GM19468 (cell line): ENCODE data around the gene KLF7.

Experiments used
- ATAC-seq: cut with Tn5 transposase; IDR thresholded peaks from one replicate; pipeline ENCODE4 v1.9.1; 2021; ENCODE audit warnings: mild to moderate bottlenecking, moderate library complexity, moderate number of reproducible peaks; ENCODE audit not compliant: unreplicated experiment; ENCODE audit errors: extremely low read depth

The KLF7 gene

DNA sequence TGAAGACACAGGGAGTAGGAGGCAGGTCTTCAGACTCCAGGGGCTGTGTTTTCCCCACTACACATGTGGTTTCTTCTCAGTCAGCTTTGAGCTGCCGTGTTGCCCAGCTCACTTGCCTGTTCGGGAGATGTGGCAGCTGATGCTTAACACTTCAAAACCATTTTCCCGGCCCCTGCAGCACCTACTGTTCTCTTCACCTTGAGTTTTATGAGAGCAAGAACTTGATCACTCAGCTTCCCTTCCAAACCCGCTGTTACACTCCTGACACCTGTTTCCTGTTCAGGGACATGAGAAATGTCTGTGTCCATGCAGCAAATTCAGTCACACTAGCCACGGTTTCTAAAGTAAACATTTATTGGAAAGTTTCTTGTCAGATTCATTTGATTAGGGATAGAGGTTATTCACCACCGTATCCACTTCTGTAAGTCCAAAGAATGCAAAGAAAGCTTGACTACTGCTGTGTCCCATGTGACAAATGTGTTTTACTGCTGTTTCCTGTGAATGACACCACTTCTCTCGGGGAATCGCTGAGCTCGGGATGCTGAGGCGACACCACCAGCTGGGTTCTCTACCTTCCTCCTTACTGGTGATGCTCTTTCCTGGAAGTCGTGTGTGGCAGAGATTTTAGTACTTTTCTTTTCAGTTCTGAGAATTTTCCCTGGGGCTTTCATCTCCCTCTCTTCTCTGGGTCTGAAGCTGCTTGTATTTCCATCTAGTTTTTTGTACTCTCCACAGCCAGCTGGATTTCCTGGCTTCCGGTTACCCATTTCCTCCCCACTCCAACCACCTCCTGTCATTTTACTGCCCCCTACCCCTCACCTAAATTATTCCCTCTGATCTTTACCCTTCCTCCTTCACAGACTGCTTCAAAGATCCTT is 91.7 kb downstream of the KLF7 start:
- ATAC-seq = no peak

DNA sequence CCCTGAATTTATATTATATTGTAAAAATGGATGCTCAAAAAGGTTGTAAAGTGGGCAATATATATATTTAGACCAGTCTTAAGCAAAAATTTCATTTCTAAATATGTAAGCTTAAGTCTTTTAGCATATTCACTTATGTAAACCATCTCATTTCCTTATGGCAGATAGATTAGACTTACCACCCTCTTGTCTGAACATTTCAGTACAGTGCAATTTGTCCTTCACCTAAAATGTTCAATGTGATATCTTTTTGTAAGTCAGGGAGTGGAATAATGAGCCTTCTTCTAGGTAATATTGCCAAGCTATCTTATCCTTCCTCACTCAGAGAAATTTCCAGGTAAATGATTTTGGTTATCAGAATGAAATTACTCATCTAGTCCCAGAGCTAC is 92.3 kb downstream of the KLF7 start:
- no peak for ATAC-seq

DNA sequence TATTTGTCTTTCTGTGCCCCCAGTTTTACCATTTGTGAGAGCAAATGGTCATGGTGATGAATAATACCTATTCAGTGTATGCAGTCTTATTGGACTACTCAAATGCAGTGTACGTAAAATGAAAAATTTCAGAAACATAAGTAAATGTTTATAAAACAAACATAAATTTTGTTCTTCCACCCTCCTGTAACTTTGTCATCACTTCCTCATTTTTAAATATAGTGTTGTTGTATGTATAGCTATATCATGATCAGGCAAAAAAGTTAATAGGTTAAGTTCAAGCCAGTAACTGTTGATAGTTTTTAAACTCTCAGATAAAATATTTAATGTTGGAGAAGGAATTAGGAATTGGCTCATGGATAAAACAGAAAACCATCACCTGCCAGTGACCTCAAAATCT is 93.2 kb downstream of the KLF7 start:
- no peak for ATAC-seq

DNA sequence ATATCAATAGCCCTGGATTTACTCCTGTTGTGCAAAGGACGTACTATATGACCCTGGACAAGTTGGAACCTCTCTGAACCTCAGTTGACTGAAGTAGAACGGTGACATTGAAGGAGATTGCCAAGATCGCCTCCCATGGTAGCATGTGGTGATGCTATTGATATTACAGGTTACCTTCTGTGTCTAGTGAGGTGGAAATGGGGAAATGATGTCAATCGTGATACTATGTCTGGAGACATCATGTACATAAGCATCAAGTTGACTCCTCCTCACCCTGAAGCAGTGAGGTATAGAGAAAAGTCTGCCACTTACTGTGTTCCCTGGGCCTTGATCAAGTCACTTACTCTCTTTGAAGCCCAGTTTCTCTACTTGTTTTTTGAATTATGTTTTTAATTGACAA is 93.9 kb downstream of the KLF7 start:
- ATAC-seq = no peak

DNA sequence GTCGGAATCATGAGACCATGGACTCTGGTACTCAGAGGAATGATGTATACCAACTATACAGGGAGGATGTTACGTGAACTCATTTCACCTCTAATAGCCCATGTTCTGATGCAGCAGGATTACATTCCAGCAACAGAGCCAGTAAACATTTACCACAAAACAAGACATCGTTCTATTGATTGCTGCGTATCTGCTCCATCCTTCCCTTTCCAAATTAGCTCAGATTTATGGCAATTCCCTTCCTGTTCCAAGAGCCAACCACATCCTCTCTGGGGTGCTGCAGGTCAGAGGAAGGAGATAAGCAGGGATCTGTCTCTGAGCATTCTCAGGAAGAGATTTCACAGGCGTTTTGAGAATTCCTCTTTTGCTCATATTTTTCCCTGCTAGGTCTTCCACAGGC is 98.3 kb downstream of the KLF7 start:
- no peak for ATAC-seq

DNA sequence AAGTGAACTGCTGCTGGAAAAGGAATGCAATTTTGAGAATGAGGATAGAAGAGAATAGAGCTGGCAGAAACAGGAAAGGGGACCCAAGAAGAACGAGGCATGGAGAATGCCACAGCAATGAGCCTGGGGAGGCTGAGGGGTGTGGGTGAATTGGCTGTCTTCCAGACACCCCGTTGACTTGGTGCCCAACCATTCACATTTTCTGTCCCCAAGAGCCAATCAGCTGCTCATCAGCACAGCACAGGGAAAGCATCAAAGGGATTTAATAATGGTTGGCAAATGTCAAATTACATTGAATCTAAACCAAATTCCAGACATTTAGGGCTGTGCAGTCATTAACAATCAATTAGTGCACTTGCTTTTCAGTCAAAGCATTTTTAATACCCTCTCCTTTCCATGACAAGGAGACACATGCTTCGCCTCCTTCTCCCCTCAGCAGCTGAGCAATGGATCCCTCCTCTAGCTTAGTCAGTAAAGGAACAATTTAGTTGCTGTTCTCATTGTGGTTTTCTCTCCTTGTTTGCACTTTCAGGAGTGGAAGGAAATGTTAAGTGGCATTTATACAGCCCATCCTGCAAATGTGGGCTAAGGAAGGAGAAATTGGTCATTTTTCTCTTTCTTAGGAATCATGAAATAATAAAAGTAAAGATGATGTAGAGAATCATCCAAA is 98.8 kb downstream of the KLF7 start:
- ATAC-seq = no peak

DNA sequence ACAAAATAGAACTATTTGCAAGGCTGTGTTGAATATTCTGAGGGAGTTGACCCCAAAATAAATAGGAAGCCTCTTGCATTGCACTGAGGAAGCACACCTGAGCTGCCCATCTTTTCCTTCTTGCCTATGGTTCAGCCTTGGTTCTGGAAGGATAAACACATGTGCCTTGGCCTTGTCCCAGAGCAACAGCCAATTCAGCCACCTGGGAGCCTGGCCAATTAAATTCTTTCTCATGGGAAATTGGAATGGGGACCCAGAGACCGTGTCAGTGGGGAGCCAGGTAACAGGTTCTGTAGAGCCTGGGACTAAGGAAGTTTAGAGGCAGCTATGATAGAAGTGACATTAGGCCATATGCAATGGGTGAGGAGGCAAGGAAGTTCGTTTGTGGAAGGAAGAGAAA is 99.6 kb downstream of the KLF7 start:
- ATAC-seq = no peak

DNA sequence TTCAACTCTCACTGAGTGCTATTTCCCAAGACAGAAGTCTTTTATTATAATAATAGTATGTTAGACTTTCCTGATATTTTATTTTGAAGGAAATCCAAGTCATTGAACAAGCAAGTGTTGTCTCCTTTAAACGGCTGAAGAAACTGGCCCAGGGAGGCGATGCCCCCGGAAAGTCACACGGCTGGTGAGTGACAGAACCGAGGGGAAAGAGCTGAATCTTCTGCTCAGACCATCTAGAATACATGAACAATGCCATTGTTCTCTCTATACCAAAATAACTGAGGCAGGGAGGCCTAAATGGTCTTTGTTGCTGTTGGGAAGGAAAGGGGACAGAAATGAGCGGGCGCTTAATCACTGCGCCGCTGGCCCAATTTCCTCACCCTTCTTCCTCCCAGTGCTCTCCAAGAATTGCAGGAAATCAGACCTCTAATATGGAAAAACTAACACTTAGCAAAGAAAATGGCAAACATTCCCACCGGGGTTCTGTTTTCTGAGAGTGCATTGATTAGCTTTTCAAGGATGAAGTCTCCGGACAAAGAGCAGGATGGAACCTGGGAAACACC is 101.5 kb downstream of the KLF7 start:
- no peak for ATAC-seq

DNA sequence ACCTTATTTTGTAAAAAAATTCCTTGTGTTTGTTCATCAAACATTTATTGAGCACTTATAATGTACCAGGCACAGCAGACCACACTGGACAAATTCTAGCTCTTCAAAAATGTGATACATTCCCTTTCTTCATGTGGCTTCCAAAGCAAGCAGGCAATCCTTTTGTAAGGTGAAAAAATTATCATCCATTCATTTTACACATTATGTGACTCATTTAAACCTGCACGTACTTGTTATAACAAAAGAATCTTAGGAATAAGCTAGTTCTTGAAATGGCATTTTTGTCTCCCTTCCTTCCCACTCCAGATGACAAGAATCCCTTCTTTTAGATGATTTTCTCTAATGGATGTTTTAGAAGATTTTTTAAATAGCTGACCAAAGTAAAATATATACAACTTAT is 104.6 kb downstream of the KLF7 start:
- ATAC-seq = no peak

DNA sequence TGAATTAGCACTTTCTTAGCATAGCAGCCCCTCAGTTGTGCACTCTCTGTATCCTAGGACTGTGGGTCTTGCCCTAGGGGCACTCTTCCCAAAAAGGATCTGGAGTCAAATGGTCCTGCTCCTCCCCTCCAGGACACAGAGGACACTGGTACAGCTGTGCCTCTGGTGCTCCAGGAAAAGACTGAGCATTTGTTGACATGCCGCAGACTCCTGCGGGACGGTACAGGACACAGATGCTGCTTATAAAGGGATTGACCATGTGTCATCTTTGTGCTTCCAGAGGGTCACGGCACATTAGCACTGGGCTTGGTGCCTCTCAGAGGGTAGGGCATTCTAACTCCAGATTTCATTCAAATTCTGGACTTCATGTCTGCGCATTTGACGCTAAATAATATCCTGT is 110.5 kb downstream of the KLF7 start:
- no peak for ATAC-seq

DNA sequence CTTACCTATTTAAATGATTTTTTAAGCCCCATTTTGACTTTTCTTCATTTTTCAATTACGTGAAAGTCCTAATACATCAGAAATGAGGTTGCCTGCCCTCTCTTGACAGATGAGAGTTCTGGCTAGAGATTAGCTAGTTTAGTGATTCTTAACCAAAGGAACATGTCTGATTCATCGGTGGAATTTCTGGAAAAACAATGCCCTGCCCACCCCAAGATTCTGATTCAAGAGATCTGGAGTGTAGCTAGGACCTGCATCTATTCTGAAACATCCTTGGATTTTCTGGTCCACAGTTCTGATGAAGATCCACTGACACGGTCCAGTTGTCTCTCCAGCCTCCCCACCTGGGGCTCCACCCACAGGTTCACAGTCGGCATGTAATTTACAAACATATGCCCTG is 111.2 kb downstream of the KLF7 start:
- ATAC-seq = no peak

DNA sequence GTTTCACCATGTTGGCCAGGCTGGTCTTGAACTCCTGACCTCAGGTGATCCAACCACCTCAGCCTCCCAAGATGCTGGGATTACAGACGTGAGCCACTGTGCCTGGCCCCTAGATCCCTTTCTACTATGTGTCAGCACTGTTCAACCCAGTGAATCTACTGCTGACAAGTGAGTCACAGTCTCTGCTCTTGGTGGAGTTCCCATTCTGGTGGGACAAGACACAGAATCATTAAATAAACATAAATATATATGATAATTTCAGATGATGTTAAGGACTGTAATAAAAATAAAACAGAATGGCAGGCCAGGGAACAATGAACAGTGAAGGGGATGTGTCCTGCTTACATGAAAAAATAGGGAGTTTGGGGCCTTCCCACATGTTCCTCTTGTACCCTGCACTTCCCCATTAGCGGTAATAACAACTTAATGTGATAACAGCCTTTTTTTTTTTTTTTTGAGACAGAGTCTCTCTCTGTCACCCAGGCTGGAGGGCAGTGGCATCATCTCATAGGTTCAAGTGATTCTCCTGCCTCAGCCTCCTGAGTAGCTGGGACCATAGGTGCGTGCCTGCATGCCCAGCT is 114.3 kb downstream of the KLF7 start:
- no peak for ATAC-seq

DNA sequence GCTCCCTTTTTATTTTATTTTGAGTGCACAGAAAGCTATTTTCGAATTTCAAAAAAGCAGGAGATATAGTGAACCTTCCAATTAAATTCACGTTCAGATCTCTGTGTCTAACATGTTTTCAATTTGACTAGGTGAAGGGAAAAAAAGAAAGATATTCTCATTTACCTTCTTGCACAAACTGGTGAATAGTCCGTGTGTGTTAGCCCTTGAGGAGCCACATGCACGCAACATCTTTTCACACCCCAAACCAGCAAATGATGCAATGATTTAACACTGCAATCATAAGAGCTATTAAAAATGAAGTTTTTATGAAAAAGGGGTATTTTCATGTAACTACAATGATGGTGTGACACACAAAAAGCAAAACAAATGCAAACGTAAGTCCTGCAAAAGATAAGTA is 116.6 kb downstream of the KLF7 start:
- no peak for ATAC-seq

DNA sequence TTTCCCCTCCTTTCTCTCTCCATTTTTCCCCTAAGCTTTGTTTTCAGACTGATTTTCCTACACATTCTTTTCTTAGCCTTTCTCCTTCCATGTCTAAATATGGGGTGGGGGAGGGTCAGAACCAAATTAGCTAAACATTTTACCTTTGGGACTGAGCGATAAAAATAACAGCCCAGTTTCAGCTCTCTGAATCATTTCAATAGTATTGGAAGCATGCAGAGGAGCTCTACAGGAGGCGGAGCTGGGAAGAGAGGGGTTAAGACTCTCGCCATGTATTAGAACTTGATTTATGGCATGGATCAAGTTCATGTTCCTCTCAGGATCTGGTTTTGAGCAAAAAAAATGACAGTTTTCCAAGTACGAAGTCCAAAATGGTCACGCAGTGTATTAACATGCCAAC is 117.3 kb downstream of the KLF7 start:
- no peak for ATAC-seq

DNA sequence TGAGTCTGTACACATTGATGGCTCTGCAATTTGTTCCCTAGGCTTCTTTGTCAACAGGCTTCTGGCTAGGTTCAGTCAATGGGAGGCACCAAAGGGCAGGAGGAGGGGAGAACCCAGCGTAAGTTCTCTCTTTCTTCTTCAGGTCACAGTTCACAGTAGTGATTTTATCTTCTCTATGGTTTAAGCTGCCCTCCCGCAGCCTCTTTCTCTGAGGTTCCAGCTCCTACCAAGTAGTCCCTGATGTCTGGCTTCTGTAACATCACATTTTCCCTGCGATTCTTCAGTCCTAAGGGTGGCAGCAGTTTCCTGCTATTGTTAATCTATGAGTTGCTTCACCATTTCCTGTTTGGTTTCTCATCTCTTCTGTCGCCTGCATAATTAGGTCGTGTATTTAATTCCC is 119.0 kb downstream of the KLF7 start:
- no peak for ATAC-seq

DNA sequence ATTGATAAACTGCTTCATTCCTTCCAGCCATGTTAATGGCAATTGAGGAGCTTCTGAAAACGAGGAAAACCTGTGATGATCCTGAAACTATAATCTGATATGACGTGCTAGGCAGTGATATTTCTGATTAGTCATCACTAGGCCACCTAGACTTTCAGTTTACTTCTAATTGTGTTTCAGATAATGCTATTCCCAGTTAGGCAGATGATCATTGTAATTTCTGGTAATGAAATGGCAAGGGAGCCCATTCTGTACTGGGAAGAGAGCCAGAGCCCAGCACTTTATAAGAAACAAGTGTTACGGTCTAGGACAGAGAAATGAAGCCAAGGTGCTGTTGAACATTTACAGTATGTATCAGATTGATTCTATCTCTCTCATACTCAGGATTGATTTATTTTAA is 120.2 kb downstream of the KLF7 start:
- ATAC-seq = no peak

DNA sequence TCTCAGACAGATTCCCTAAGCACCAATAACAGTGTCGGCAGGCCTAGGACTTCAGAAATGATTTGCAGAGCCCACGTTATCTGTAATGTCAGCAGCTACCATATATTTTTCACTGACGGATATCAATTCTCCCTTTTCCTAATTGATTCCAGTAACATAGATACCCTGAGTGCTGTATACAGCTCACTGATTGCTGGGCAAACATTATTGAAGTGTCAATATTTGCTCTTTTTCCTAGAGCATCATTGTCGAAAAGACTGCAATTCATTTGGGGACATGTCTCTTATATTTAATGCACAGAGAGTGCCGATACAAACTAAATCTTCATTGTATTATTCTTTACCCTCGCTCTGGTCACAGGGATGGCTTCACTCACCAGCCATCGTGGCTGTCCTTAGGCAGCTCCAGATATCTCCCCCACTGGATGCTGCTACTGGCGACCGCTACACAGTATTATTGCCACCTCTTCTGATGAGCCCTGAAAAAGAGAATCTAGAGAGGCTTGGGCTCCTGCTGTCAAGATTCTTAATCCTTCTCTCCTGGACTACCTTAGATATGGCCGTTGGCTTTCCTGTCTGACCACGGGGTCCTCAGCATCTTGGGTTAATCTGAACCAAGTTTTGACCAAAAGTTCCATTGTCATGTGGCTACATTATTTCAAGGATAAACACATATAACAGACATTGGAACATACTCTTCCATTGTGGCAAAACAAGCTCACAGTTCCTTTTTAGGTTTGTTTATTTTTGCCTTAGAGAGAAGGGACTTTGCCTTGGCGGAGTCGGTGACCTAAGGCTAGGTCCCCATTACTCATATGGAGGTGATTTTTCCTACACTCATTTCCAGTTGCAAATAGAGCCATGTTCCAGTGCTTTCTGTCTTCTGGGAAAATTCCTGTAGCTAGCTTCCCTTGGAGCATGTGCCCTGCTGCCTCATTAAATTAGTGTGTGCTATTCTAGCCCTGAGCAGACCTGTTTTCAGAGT is 121.1 kb downstream of the KLF7 start:
- ATAC-seq = no peak

DNA sequence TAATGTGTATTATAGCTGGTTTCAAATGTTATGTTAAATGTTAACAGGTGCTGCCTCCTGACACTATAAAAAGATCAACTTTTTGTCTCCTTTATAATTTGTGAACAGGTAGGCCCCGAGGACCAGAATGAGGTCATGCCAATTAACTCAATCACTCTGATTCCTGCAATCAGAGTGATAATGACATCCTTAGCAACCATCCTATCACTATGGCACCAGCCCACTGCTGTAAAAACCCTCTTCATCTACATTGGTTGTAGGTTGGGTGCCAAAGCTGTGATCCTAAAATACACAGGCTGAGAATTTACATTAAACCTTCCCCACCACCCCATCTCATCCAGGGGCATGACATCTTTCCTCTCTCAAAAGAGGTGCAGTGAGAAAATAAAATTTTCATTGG is 122.9 kb downstream of the KLF7 start:
- no peak for ATAC-seq

DNA sequence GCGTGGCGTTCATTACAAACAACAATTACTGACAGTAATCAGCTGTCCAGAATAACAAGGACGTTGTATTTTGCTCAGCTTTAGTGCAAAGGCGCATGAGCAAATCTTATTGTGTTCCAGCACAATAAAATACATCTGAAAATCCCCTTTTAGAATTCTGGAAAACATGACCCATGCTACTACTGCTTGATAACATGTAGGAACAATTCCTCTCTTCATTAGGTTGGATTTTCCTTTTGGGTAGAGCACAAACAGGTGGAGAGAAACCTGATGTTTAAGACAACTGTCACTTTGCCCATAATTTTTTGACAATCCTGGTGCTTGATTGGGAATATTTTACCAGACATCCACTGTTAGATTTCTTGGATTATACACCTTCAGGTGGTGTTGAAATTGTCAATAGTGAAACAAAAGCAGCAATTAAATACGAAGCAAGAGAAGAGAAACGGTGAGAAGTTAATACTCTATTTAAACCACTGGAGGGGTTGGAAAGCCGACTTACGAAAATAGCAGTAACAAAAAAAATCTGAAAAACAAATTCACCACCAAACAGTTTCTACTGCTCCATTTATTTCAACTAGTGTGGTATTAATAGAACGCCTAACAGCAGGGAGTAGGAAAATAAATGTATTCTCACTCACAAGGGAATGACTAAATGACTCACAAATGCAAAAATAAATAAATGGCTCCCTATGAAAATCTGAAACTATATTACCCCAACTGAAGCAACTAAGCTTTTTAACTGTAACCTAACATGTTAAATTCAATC is 123.8 kb downstream of the KLF7 start:
- ATAC-seq = no peak
